ENCODE data around the gene TMEM138. TPM values are rescaled to one million over a fixed set of nuclear protein-coding genes. Genes with fewer than 3 reads are reported as not detected.

The TMEM138 gene
- total and polyA plus RNA-seq, 2 of the 13 experiments (the other 11 are each of a cell fraction or from before 2014, with no cell fraction given) = 43.5 to 61.0 TPM

DNA sequence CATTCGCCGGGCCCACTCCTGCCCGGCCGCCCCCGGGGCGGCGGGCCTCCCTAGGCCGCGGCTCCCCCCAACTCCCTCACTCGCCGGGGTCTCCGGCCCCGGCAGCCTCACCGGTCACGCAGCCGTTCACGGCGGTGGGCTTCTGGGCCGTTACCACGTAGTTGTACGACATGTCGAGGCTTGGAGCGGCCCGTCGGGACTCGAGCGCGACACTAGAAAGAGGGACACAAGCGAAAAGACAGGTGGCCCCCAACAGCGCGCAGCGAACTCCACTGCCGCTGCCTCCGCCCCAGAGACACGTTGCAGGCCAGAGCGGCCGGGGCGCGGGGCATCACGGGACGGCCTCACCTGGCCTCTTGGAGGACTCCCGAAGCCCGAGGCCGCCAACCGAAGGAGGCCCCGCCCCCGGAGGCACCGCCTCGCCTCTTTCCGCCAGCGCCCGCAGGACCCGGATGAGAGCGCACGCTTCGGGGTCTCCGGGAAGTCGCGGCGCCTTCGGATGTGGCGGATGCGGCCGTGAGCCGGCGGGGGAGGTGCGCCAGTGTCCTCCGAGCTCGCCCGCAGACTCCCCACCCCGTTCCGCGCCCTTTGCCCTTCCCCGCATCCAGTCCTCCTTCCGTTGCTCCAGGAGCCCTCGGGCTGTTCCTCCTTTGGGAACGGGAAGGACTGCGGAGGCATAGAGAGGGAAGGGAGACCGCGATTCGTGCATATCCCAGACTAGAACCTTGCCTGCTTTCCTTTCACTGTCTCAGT, 29.2 kb upstream of the TMEM138 start, which contains the start of the genes DDB1 and TKFC (continued):
- TF ChIP-seq, protein P1, sequence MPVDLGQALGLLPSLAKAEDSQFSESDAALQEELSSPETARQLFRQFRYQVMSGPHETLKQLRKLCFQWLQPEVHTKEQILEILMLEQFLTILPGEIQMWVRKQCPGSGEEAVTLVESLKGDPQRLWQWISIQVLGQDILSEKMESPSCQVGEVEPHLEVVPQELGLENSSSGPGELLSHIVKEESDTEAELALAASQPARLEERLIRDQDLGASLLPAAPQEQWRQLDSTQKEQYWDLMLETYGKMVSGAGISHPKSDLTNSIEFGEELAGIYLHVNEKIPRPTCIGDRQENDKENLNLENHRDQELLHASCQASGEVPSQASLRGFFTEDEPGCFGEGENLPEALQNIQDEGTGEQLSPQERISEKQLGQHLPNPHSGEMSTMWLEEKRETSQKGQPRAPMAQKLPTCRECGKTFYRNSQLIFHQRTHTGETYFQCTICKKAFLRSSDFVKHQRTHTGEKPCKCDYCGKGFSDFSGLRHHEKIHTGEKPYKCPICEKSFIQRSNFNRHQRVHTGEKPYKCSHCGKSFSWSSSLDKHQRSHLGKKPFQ (CRISPR knock-in tag; IDR thresholded peaks at IDR 0.05; ENCODE audit: insufficient replicate concordance) = peak; percentile 97
- TF ChIP-seq, protein P2, sequence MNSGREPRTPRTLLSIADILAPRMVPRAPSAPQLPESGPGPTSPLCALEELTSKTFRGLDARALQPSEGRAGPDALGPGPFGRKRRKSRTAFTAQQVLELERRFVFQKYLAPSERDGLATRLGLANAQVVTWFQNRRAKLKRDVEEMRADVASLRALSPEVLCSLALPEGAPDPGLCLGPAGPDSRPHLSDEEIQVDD (CRISPR knock-in tag; IDR thresholded peaks at IDR 0.05; ENCODE audit: borderline replicate concordance) = 0 out of 2 replicates have a peak, but pooled peaks have one; percentile 38
- TF ChIP-seq SP5 (CRISPR knock-in tag; IDR thresholded peaks at IDR 0.05; ENCODE audit: borderline replicate concordance, low read depth) (peak; percentile 16; the same call in 1 of the 2 replicates), GABPA (IDR thresholded peaks at IDR 0.05; ENCODE audit: low read depth, low read length) (peak; percentile 66), GABPA (CRISPR knock-in tag; IDR thresholded peaks at IDR 0.05; ENCODE audit: low read depth) (peak; percentile 85), ZNF232 (CRISPR knock-in tag; IDR thresholded peaks at IDR 0.05; ENCODE audit: borderline replicate concordance) (peak; percentile 45; the same call in 1 of the 2 replicates), RBFOX2 (IDR thresholded peaks at IDR 0.05; ENCODE audit: low read depth, low read length) (peak; percentile 98), FOXK2 (IDR thresholded peaks at IDR 0.05) (no peak), PITX1 (CRISPR knock-in tag; IDR thresholded peaks at IDR 0.05) (peak; percentile 53; the same call in 1 of the 2 replicates), SP1 (IDR thresholded peaks at IDR 0.05) (no peak), SP1 (CRISPR knock-in tag; IDR thresholded peaks at IDR 0.05) (peak; percentile 69), ZNF251 (CRISPR knock-in tag; IDR thresholded peaks at IDR 0.05) (no peak), ZNF768 (CRISPR knock-in tag; IDR thresholded peaks at IDR 0.05) (peak; percentile 55; the same call in 1 of the 2 replicates), ZNF792 (CRISPR knock-in tag; IDR thresholded peaks at IDR 0.05) (peak; percentile 75), ZNF616 (CRISPR knock-in tag; IDR thresholded peaks at IDR 0.05; ENCODE audit: low read depth) (peak; percentile 40; the same call in 1 of the 2 replicates), ZFP36 (IDR thresholded peaks at IDR 0.05; ENCODE audit: borderline replicate concordance, low read depth, low read length, partially characterized antibody) (no peak), RARG (CRISPR knock-in tag; IDR thresholded peaks at IDR 0.05; ENCODE audit: low read depth) (no peak), ZNF577 (CRISPR knock-in tag; IDR thresholded peaks at IDR 0.05; ENCODE audit: borderline replicate concordance, low read depth) (no peak), BATF2 (CRISPR knock-in tag; IDR thresholded peaks at IDR 0.05) (no peak), ZBTB46 (CRISPR knock-in tag; IDR thresholded peaks at IDR 0.05; ENCODE audit: borderline replicate concordance) (no peak), POLR2A (IDR thresholded peaks at IDR 0.05; ENCODE audit: insufficient read depth in 1 of 2, low read depth in 2 of 2, low read length in 2 of 2) (peak; percentile 94 to 97)
- TF ChIP-seq, protein P3, sequence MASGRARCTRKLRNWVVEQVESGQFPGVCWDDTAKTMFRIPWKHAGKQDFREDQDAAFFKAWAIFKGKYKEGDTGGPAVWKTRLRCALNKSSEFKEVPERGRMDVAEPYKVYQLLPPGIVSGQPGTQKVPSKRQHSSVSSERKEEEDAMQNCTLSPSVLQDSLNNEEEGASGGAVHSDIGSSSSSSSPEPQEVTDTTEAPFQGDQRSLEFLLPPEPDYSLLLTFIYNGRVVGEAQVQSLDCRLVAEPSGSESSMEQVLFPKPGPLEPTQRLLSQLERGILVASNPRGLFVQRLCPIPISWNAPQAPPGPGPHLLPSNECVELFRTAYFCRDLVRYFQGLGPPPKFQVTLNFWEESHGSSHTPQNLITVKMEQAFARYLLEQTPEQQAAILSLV (CRISPR knock-in tag; IDR thresholded peaks at IDR 0.05; ENCODE audit: borderline replicate concordance) = peak; percentile 61; the same call in 1 of the 2 replicates
- TF ChIP-seq, protein P4, sequence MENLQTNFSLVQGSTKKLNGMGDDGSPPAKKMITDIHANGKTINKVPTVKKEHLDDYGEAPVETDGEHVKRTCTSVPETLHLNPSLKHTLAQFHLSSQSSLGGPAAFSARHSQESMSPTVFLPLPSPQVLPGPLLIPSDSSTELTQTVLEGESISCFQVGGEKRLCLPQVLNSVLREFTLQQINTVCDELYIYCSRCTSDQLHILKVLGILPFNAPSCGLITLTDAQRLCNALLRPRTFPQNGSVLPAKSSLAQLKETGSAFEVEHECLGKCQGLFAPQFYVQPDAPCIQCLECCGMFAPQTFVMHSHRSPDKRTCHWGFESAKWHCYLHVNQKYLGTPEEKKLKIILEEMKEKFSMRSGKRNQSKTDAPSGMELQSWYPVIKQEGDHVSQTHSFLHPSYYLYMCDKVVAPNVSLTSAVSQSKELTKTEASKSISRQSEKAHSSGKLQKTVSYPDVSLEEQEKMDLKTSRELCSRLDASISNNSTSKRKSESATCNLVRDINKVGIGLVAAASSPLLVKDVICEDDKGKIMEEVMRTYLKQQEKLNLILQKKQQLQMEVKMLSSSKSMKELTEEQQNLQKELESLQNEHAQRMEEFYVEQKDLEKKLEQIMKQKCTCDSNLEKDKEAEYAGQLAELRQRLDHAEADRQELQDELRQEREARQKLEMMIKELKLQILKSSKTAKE (CRISPR knock-in tag; IDR thresholded peaks at IDR 0.05; ENCODE audit: borderline replicate concordance) = peak; percentile 18; the same call in 1 of the 2 replicates
